ENCODE results near the gene GPR42. TPM values are rescaled to one million over a fixed set of nuclear protein-coding genes. Genes with fewer than 3 reads are reported as not detected.

Gene GPR42
- total RNA-seq, 1 experiment from 2014 or later, result not detected

DNA sequence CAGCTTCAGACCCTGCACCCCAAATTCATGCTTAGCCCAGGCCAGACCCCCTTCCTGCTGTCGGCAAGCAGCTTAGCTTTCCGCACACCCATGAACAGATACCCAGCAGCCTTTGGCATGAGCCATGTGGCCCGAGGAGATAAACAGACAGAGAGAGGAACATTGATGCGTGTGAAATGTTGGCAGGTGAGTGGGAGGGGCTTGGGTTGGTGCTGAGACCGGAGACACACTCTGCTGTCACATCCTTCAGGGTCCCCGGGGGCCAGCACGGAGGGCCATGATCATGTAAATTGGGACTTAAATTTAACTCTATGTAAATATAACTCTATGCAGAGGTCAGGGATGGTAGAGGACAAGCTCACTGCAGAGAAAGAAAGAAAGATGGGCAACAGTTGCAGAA, 40.4 kb upstream of the GPR42 start:
- no peak overlapping the region for H3K4me3 ChIP-seq (ENCODE audit: low read depth, low read length, poor library complexity, severe bottlenecking)
- H3K36me3 ChIP-seq (ENCODE audit: insufficient read depth, low read length, poor library complexity, severe bottlenecking), result no peaks in the 10 kb centered on the region
- no TSS peak for BruUV-seq (replicated peaks)
- peaks cover 7% of the 10 kb centered on the region for H3K27me3 ChIP-seq (replicated peaks; ENCODE audit: insufficient read depth, low read depth, low read length, poor library complexity)
- no peaks in the 10 kb centered on the region for H3K9me3 ChIP-seq (ENCODE audit: low read depth, low read length, poor library complexity, severe bottlenecking)
- TF ChIP-seq EZH2 (IDR thresholded peaks at IDR 0.05; ENCODE audit: borderline replicate concordance, low read depth, low read length, poor library complexity, severe bottlenecking), result no peak
- TF ChIP-seq, protein P1, sequence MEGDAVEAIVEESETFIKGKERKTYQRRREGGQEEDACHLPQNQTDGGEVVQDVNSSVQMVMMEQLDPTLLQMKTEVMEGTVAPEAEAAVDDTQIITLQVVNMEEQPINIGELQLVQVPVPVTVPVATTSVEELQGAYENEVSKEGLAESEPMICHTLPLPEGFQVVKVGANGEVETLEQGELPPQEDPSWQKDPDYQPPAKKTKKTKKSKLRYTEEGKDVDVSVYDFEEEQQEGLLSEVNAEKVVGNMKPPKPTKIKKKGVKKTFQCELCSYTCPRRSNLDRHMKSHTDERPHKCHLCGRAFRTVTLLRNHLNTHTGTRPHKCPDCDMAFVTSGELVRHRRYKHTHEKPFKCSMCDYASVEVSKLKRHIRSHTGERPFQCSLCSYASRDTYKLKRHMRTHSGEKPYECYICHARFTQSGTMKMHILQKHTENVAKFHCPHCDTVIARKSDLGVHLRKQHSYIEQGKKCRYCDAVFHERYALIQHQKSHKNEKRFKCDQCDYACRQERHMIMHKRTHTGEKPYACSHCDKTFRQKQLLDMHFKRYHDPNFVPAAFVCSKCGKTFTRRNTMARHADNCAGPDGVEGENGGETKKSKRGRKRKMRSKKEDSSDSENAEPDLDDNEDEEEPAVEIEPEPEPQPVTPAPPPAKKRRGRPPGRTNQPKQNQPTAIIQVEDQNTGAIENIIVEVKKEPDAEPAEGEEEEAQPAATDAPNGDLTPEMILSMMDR (conservative IDR thresholded peaks at IDR 0.05; ENCODE audit: low read depth, low read length), result no peak
- intact Hi-C loops (cut with micrococcal nuclease; ENCODE audit: unreplicated experiment), result no loop called here
- DNase-seq (ENCODE audit: low spot score), result no peak
- H3K4me1 ChIP-seq (ENCODE audit: insufficient read depth, low read length, poor library complexity, severe bottlenecking), result no peaks in the 10 kb centered on the region
- no peak overlapping the region for H3K27ac ChIP-seq (ENCODE audit: low read depth, low read length, poor library complexity, severe bottlenecking)
- ChIA-PET POLR2A (ENCODE audit: low non-redundant PET) (no interaction called here), CTCF (no interaction called here)

DNA sequence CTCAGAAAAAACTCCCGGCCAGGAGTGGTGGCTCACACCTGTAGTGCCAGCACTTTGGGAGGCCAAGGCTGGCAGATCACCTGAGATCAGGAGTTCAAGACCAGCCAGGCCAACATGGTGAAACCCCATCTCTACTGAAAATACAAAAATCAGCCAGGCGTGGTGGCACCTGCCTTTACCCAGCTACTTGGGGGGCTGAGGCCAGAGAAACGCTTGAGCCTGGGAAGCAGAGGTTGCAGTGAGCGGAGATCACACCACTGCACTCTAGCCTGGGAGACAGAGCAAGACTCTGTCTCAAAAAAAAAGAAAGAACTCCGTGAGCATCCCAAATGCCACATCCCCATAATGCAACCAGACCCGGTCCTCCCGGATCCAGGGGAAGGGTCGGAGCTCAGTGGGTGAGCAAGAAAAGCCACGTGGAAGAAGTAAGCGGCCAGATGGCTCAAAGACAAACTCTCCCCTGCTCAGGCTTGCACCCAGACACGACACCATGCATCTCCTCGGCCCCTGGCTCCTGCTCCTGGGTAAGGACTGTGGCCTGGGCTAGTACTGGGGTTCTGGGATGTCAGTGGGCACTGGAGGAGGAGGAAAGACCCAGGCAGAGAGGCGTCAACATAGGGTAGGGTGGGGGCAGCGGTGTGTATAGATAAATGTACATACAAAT, 39.2 kb upstream of the GPR42 start:
- TF ChIP-seq EZH2 (IDR thresholded peaks at IDR 0.05; ENCODE audit: borderline replicate concordance, low read depth, low read length, poor library complexity, severe bottlenecking), result no peak
- TF ChIP-seq, protein P1 (conservative IDR thresholded peaks at IDR 0.05; ENCODE audit: low read depth, low read length), result no peak
- Histone ChIP-seq H3K27ac (ENCODE audit: low read depth, low read length, poor library complexity, severe bottlenecking) (no peak overlapping the region), H3K4me3 (ENCODE audit: low read depth, low read length, poor library complexity, severe bottlenecking) (no peak overlapping the region), H3K36me3 (ENCODE audit: insufficient read depth, low read length, poor library complexity, severe bottlenecking) (no peaks in the 10 kb centered on the region), H3K4me1 (ENCODE audit: insufficient read depth, low read length, poor library complexity, severe bottlenecking) (no peaks in the 10 kb centered on the region), H3K27me3 (replicated peaks; ENCODE audit: insufficient read depth, low read depth, low read length, poor library complexity) (peaks cover 4% of the 10 kb centered on the region), H3K9me3 (ENCODE audit: low read depth, low read length, poor library complexity, severe bottlenecking) (no peaks in the 10 kb centered on the region)
- no TSS peak for BruUV-seq (replicated peaks)
- intact Hi-C loops (cut with micrococcal nuclease; ENCODE audit: unreplicated experiment), result no loop called here
- ChIA-PET CTCF (no interaction called here), POLR2A (ENCODE audit: low non-redundant PET) (interaction anchor here (0.5 kb wide), 1 partner anchor 670 kb away, joined by 3 read pairs; no protein-coding TSS in a partner anchor)
- no peak for DNase-seq (ENCODE audit: low spot score)

DNA sequence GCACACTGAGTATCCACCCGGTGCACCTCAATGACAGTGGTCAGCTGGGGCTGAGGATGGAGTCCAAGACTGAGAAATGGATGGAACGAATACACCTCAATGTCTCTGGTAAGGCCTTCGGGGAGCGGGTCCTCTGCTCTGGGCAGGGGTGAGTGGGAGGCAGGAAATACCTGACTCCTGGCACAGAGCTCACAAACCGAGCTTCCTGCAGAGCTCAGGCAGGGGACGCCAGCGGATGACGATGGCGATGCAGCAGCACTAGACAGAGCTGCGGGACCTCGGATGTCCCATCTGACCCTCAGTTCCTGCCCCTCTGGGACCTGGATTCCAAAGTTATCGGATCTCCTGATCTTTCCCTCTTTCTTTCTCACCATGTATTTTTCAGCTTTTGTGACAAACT, 38.1 kb upstream of the GPR42 start:
- H3K27me3 ChIP-seq (replicated peaks; ENCODE audit: insufficient read depth, low read depth, low read length, poor library complexity), result peaks cover 4% of the 10 kb centered on the region
- no TSS peak for BruUV-seq (replicated peaks)
- DNase-seq (ENCODE audit: low spot score), result no peak
- no peaks in the 10 kb centered on the region for H3K36me3 ChIP-seq (ENCODE audit: insufficient read depth, low read length, poor library complexity, severe bottlenecking)
- no peak overlapping the region for H3K27ac ChIP-seq (ENCODE audit: low read depth, low read length, poor library complexity, severe bottlenecking)
- no peaks in the 10 kb centered on the region for H3K4me1 ChIP-seq (ENCODE audit: insufficient read depth, low read length, poor library complexity, severe bottlenecking)
- H3K4me3 ChIP-seq (ENCODE audit: low read depth, low read length, poor library complexity, severe bottlenecking), result no peak overlapping the region
- no peaks in the 10 kb centered on the region for H3K9me3 ChIP-seq (ENCODE audit: low read depth, low read length, poor library complexity, severe bottlenecking)
- TF ChIP-seq EZH2 (IDR thresholded peaks at IDR 0.05; ENCODE audit: borderline replicate concordance, low read depth, low read length, poor library complexity, severe bottlenecking), result no peak
- TF ChIP-seq, protein P1 (conservative IDR thresholded peaks at IDR 0.05; ENCODE audit: low read depth, low read length), result no peak
- ChIA-PET CTCF (no interaction called here), POLR2A (ENCODE audit: low non-redundant PET) (no interaction called here)
- intact Hi-C loops (cut with micrococcal nuclease; ENCODE audit: unreplicated experiment), result no loop called here
